Renal cortex interstitium (tissue), 15 donors: ENCODE data around the gene NRP2. TPM values are rescaled to one million over a fixed set of nuclear protein-coding genes. Genes with fewer than 3 reads are reported as not detected.

Experiments used
- DNase-seq, 11 donors: peaks; one replicate each; pipeline ENCODE4 v3.0.0-alpha.2; 2013; ENCODE audit warnings: low read depth in 9 of 11, low spot score in 4 of 11; ENCODE audit errors: extremely low read depth in 1 of 11
- long read RNA-seq, 16 experiments: transcript quantifications; one replicate each; lab custom pipeline, GENCODE V29; 2026
- polyA plus RNA-seq, 3 donors: library from polyadenylated mRNA; unstranded; fragments of 120-200 nt; gene quantifications; one replicate each; pipeline ENCODE4 v1.2.1, GENCODE V29; 2013; ENCODE audit not compliant: insufficient read length in 3 of 3

NRP2 gene, protein sequence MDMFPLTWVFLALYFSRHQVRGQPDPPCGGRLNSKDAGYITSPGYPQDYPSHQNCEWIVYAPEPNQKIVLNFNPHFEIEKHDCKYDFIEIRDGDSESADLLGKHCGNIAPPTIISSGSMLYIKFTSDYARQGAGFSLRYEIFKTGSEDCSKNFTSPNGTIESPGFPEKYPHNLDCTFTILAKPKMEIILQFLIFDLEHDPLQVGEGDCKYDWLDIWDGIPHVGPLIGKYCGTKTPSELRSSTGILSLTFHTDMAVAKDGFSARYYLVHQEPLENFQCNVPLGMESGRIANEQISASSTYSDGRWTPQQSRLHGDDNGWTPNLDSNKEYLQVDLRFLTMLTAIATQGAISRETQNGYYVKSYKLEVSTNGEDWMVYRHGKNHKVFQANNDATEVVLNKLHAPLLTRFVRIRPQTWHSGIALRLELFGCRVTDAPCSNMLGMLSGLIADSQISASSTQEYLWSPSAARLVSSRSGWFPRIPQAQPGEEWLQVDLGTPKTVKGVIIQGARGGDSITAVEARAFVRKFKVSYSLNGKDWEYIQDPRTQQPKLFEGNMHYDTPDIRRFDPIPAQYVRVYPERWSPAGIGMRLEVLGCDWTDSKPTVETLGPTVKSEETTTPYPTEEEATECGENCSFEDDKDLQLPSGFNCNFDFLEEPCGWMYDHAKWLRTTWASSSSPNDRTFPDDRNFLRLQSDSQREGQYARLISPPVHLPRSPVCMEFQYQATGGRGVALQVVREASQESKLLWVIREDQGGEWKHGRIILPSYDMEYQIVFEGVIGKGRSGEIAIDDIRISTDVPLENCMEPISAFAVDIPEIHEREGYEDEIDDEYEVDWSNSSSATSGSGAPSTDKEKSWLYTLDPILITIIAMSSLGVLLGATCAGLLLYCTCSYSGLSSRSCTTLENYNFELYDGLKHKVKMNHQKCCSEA
- 10 to 100 TPM; 53.4 to 69.1 (median 65.5) TPM for polyA plus RNA-seq
- long read RNA-seq, donor 1, full-length matches to known transcripts, result 7 of 7 reads
- long read RNA-seq, donor 1, partial matches to known transcripts, result 0 of 7 reads
- long read RNA-seq, donor 1, other reads (novel, unspliced or antisense), result 0 of 7 reads
- long read RNA-seq, donor 2, partial matches to known transcripts, result 0 of 2 reads
- long read RNA-seq, donor 2, other reads (novel, unspliced or antisense), result 0 of 2 reads
- long read RNA-seq, donor 3, partial matches to known transcripts, result 0 of 6 reads
- long read RNA-seq, donor 3, other reads (novel, unspliced or antisense), result 0 of 6 reads
- long read RNA-seq, donor 4, partial matches to known transcripts, result 0 of 3 reads
- long read RNA-seq, donor 4, other reads (novel, unspliced or antisense), result 0 of 3 reads
- long read RNA-seq, donor 5, result 0 reads
- long read RNA-seq, donor 6, partial matches to known transcripts, result 0 of 6 reads
- long read RNA-seq, donor 6, other reads (novel, unspliced or antisense), result 0 of 6 reads
- long read RNA-seq, donor 7, partial matches to known transcripts, result 0 of 4 reads
- long read RNA-seq, donor 7, other reads (novel, unspliced or antisense), result 0 of 4 reads
- long read RNA-seq, donor 8, partial matches to known transcripts, result 15 of 22 reads
- long read RNA-seq, donor 8, other reads (novel, unspliced or antisense), result 0 of 22 reads
- long read RNA-seq, donor 9, partial matches to known transcripts, result 16 of 17 reads
- long read RNA-seq, donor 9, other reads (novel, unspliced or antisense), result 0 of 17 reads
- long read RNA-seq, donor 10, partial matches to known transcripts, result 16 of 21 reads
- long read RNA-seq, donor 10, other reads (novel, unspliced or antisense), result 0 of 21 reads
- long read RNA-seq, donor 11, partial matches to known transcripts, result 0 of 3 reads
- long read RNA-seq, donor 11, other reads (novel, unspliced or antisense), result 0 of 3 reads
- long read RNA-seq, donor 12, full-length matches to known transcripts, result 3 of 3 reads
- long read RNA-seq, donor 12, partial matches to known transcripts, result 0 of 3 reads
- long read RNA-seq, donor 12, other reads (novel, unspliced or antisense), result 0 of 3 reads
- long read RNA-seq, donor 13, transcript NRP2-203 (17 exons, 2,926 nt), result major isoform, 5 of 6 reads
- long read RNA-seq, donor 13, partial matches to known transcripts, result 0 of 6 reads
- long read RNA-seq, donor 13, other reads (novel, unspliced or antisense), result 0 of 6 reads
- long read RNA-seq, donor 14, partial matches to known transcripts, result 0 of 3 reads
- long read RNA-seq, donor 14, other reads (novel, unspliced or antisense), result 0 of 3 reads
- long read RNA-seq, donor 15, partial matches to known transcripts, result 0 of 4 reads
- long read RNA-seq, donor 15, other reads (novel, unspliced or antisense), result 0 of 4 reads
- long read RNA-seq, donor 16, full-length matches to known transcripts, result 5 of 21 reads
- long read RNA-seq, donor 16, partial matches to known transcripts, result 16 of 21 reads
- long read RNA-seq, donor 16, other reads (novel, unspliced or antisense), result 0 of 21 reads

DNA sequence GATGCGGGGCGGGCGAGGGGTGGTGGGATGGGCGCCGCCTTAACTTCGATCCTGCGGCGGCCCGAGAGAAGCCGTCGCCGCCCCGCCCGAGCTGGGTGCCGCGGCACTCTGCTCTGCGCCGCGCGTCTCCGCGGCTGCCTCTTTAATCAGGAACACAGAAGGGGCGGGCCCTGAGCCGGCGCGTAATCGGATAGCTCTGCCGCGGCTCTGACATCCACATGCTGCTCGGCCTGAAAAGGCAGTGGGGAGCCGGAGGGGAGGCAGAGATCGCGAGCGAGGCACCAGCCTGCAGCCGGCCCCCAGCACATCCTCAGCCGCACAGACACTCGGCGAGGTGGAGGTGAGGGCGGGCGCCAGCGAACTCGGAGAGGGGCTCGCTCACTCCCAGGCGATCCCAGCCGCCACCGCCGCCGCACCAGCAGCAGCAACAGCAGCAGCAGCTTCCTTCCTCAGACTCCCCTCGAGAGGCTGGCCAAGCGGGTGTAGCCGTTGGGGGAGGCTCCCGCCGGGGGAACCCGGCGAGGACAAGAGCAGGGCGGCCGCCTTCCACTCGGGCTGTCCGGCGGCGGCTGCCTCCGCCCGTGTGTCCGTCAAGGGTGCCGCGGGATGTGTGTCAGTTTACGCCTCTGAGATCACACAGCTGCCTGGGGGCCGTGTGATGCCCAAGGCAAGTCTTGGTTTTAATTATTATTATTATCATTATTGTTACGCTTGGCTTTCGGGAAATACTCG lies at the start of gene NRP2:
TSS of gene NRP2 (plus strand) at position 263 of the 732 bp plus-strand sequence. CDS start 790 bp downstream, outside the sequence.
- DNase-seq, result peak in 7 of 11 donors; percentile 78 to 87 (median 82)

DNA sequence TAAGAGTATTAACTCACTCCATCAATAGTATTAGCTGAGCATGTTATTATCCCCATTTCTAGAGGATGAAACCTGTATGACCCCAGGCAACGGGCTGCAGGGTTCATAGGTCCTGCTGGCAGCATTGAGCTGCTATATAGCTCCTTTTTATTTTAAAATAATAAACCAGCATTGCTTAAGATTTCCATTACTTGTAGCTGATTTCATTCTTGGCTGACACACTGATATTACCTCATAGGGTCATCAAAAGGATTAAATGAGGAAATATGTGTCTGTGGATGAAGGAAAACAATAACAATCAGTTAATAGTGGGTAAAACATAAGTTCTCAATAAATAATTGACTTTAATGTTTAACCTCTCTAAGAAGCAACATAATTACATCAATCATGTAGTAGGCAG lies 48.3 kb upstream of the NRP2 start:
- no peak for DNase-seq

DNA sequence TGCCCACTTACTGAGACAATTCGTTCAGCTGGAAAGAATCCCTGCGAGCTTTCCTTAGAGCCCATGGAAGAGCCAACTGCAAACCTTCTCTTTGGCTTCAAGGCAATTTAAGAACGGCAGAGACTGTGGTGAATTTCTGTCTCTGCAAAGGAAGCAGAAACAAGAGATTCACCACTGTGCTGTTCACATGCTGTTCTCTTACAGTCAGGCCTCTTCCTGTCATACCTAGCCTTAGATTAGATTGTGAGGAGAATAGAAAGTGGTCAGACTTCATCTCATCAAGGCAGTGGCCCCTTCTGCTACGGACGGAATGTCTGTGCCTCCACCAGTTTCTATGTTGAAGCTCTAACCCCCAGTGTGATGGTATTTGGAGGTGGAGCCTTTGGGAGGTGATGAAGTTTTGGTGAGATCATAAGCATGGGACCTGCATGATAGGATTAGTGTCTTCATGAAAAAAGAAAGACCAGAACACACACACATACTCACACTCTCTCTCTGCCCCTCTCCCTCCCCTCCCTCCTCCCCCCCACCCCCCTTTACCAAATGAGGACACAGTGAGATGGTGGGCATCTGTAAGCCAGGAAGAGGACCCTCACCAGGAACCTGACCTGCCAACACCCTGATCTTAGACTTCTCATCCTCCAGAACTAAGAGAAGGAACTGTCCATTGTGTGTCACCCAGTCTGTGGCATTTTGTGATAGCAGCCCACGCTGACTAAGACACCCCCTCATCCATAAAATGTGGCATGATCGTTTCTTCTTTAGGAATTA lies 45.6 kb upstream of the NRP2 start:
- DNase-seq, result no peak

DNA sequence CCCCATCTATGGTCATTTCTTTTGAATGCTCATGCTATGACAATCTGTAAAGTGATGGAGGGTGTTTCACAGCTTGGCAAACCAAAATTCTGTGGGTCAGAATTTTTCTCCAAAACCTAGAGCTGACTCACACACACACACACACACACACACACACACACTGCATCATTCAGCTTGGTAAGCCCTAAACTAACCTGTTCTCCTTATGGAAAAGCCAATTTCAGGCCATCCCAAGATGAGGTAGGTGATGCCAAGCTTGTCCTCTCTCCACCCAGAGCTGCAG lies 45.0 kb upstream of the NRP2 start:
- no peak for DNase-seq

DNA sequence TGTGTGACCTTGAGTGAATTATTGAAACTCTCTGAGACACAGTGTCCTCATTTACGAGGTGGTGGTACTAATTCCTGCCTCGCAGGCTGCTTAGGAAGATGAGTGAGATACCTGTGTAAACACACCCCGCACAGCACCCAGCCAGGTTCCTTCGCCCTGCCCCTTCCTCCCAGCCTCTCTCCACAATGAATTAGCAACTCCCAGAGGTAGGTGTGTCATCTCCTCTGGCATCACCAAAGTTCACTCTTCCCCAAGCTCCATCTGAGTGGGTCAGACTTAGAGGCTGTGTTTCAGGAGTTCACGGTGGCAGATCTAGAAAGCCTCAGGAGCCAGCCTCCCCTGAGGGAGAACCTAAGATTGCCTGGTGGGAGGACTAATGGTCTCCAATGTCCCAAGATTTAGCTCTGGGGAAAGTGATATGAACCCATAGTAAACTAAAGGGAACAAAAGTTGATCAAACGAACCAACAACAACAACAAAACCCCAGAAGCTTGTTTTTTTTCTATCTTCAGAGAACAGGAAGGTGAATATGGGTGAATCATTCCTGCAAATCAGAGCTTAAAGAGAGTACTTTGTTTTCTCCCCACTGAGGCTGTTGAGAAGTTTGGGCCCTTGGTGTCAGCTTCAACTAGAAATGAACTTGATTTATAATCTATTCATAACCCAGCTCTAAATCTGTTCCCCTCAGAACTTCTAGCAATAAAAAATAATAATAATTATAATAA lies 44.4 kb upstream of the NRP2 start:
- no peak for DNase-seq

DNA sequence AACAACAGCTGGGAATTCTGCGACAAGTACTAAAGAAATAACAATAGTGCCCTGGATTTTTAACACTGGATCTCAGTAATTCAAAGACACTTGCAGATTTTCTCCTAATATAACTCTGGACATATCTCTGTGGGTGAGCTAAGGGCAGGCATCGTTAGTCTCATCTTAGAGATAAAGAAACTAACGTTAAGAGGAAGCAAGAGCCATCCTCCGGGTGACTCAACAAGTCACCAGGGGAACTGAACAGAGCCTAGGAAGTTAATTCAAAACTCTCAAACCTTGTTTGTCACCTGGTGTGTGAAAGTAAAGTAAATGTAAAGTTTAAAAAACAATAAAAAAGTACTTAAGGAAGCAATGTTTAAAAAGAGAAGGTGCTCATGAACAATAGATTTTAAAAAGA lies 41.6 kb upstream of the NRP2 start:
- DNase-seq, result no peak

DNA sequence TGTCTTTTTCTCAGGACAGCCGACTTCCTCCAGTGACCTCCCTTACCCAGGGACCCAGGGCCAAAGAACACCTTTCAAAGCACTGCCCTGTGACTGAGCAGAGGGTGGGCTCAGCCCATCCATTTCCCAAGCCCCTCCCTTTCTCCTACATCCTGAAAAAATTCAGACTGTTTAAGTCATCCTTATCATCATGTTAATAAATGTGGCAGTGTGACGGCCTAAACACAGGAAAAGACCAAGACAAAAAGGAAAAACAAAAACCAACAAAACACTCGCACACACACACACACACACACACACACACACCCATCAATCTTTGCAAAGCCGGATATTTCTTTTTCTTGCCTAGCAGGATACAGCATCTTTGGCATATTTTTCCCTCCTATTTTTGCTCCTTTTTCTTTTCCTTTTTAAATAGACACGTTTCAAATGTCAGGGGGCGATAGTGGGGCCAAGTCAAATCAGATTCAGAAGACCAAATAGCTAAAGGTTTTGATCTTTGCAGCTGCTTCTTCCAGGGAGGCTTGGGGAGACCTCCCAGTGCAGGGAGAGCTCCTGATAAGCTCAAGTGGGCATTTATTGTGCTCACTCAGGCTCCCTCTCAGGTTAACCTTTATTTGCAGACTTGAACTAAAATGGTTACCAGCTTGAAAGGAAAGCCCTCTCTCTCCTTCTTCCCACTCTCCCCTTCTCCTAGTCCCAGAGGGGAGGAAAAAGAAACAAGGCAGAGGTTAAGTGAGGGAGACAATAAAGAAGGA lies 39.5 kb upstream of the NRP2 start:
- DNase-seq, result peak in 1 of 11 donors; percentile 27

DNA sequence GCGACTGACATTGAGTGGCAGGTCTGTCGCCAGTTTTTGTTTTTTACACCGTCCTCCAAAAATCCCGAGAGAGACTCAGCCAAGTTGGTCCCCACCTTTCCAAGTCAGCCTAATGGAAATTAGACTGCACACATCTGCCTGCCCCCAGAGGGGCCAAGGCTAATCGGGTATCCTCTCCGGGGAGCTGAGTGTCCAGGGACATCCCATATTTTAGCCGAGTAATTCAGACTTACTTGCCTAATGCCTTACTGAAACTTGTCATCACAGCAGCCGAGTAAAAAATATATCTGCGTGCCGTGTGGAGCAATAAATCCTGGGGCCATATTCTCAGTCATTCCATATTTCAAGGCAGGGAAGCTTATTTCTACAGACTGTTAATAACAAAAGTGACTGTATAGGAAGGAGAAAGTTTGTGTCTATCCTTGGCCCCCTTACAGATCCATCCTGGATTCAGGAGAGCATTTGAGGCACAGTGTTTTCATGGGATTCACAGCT lies 38.9 kb upstream of the NRP2 start:
- DNase-seq, result no peak

DNA sequence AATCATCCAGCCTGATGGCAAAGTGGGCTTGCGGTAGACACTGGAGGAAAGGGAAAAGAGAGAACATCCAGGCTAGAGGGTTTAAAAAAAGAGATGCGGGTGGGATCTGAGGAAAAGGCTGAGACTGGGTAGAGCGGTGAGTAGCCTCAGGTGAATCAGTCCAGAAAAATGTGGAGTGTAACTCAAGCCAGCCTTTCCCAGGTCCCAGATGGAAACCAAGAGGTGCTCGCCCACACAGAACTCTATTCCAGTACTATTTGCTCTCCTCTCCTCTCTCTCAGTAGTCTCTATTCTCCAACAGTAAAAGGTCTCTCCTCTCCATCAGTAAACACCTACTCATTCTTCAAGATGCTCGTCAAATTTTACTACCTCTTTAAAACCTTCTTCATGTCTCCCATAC lies 38.3 kb upstream of the NRP2 start:
- DNase-seq, result no peak

DNA sequence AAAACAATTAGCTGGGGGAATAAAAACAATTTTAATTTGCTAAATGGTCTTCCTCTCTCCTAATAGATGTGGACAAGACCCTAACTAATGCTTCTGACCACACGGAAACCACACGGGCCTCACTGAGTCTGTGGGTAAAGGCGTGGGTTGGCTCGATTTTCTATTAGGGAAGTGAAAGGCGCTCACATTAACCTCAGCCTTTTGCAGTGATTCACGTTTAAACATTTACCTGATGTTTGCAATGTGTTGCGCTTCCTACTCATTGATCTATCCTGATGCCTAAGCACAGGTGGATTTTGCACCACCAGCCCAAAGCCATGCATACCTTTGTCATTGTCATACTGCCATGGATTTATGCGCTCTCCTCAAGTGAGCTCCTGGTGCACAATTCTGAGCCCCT lies 35.6 kb upstream of the NRP2 start:
- DNase-seq, result no peak

DNA sequence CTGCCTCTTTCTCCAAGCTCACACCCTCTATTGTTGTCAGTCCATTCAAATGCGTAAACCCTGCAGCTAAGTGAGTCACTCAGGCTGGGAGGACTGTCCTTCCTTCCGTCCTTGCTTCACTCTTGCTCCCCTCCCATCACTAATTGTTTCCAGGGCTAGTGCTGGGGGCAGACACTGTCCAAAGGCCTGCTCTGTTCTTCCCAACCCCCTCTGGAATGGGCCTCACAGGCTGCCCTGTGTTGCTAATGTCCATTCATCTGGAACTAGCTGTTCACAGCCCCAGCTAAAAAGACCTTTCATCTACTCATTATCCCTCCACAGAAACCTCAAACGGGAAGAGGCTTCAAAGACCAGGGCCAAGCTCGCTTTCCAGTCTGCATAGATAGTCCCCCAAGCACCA lies 31.9 kb upstream of the NRP2 start:
- DNase-seq, result no peak

DNA sequence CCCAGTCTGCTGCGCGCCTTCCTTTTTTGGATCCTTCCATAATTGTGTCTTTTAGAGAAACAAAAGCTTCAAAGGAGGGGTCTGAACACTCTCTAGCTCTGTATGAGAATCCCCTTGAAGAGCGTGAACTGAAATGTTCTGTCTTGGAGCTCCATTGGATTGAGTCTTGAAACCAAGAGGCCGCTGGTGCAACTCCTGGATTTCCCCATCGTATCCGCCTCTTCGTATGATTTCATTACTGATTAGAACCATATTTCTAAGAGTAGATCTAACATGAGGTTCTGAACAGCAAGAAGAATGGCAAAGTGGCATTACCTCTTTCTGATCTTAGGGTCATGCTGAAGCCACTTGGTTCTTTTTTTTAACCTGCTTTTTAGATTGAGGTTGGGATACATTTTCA lies 31.4 kb upstream of the NRP2 start:
- DNase-seq, result no peak

DNA sequence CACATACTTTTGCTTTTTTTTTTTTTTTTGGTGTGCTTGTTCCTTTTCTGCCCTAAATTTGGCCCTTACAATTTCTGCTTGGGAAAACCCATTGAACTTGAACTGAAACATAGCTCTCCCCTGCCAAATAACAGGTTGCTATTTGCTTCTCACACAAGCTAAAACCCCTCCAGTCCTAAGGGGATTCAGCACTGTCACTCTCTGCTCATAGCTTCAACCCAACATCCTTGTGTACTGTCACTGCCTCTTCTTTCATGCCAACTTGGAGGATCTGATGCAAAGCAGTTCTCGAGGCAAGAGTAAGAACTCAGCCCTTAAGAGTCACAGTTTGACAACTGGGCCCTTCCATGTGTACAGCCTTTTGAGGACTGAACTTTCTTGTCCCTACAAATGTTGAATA lies 30.6 kb upstream of the NRP2 start:
- DNase-seq, result no peak

DNA sequence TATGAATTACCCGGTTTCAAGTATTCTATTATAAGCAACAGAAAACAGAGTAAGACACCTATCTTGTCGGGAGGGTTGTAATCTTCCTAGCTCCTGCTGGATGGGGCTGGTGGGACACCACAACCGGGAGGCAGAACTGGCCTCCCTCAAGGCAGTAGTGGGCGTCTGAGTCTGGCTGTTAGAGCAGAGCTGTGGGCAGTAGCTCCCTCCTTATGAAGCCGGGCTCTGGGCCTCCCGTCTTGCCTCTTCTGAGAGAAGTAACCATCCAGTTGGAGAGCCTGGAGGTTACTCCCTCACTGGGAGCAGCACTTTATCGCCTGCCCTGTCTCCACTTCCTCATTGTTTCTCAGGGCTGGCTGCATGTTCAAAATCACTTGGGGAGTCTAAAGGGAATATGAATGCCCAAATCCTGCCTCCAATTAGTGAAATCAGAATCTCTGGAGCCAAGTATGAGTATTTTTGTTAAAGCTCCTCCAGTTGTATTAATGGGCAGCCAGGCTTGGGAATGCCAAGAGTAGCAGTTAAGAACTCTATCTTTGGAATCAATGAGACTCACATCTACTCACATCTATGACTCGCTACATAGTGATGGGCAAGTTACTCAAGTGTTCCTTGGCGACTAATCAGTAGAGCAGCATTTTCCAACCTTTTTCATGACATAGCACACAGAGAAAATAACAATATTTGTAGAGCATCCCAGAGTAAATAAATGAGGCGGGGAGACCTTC lies 27.3 kb upstream of the NRP2 start:
- no peak for DNase-seq
